Stimulated activated CD8-positive, alpha-beta memory T cell treated with anti-CD3 and anti-CD28 coated beads, Interleukin-4, amount 100 ng/mL, for 4 hours (primary cell): ENCODE data around the gene AKAP12.
"Not testable (repeated sequence)": the region's sequence is repeated elsewhere in the genome, so short reads cannot be mapped to it uniquely, and the experiment has no call there.

Experiments used
- DNase-seq, 2 donors: peaks; one replicate each; pipeline ENCODE4 v3.0.0-alpha.2; 2020; ENCODE audit warnings: low read depth in 2 of 2, low spot score in 1 of 2

AKAP12 gene

GRCh38 chr6:151379933-151380847, 140.4 kb downstream of the AKAP12 start:
- no peak for DNase-seq

- no peak for DNase-seq
Measured at GRCh38 chr6:151380848-151381205, 141.1 kb downstream of the AKAP12 start.

GRCh38 chr6:151381722-151382121, 142.0 kb downstream of the AKAP12 start:
- DNase-seq = no peak

GRCh38 chr6:151382631-151383030, 142.9 kb downstream of the AKAP12 start:
- DNase-seq = not testable (repeated sequence)

GRCh38 chr6:151384151-151384550, 144.4 kb downstream of the AKAP12 start:
- no peak for DNase-seq

- DNase-seq = no peak
Measured at GRCh38 chr6:151385177-151385576, 145.4 kb downstream of the AKAP12 start.

- DNase-seq = no peak
Measured at GRCh38 chr6:151387175-151387970, 147.6 kb downstream of the AKAP12 start.

GRCh38 chr6:151388236-151388635, 148.5 kb downstream of the AKAP12 start:
- DNase-seq = no peak

- DNase-seq = no peak
Measured at GRCh38 chr6:151388997-151389617, 149.3 kb downstream of the AKAP12 start.

GRCh38 chr6:151389618-151390275, 150.0 kb downstream of the AKAP12 start:
- no peak for DNase-seq

GRCh38 chr6:151390276-151390850, 150.6 kb downstream of the AKAP12 start:
- peak; percentile 92 to 96 for DNase-seq

GRCh38 chr6:151390851-151391470, 151.2 kb downstream of the AKAP12 start:
- DNase-seq = peak; percentile 61 to 72

GRCh38 chr6:151391471-151392413, 152.0 kb downstream of the AKAP12 start, which contains the start of gene ZBTB2:
Gene ZBTB2, minus strand, starts transcription at chr6:151391559. Its CDS starts 17,922 bp downstream, at chr6:151373637.
- peak in 1 of 2 donors; percentile 32 for DNase-seq

GRCh38 chr6:151392427-151392826, 152.7 kb downstream of the AKAP12 start:
- DNase-seq = no peak

GRCh38 chr6:151393410-151393809, 153.6 kb downstream of the AKAP12 start:
- DNase-seq = no peak

- DNase-seq = no peak
Measured at GRCh38 chr6:151399679-151400078, 159.9 kb downstream of the AKAP12 start.

GRCh38 chr6:151400473-151400872, 160.7 kb downstream of the AKAP12 start:
- DNase-seq = no peak

GRCh38 chr6:151402228-151402627, 162.5 kb downstream of the AKAP12 start:
- no peak for DNase-seq

- DNase-seq = no peak
Measured at GRCh38 chr6:151403919-151404308, 164.1 kb downstream of the AKAP12 start.
